Measurements from ENCODE around the gene NOVA2.

The NOVA2 gene

DNA sequence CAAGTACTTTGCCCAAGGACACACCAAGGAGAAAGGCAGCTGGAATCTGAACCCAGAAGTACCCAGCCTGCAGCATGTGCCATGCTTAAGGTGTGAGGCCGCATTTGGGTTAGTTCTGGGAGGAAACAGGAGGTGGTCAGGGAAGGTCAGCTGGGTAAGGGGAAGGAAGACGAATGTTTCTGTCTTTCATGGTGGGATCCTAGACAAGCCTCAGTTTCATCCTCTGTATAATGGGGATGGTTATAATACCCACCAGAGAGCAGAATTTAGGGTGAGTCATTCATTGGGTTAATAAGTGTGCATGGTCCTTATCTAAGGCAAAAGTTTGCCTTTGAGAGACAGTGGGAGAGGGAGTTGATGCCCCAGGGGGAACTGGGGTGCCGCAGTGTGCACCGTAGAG lies 25.2 kb upstream of the NOVA2 start:
- no peak overlapping the region for H3K27ac ChIP-seq
- H3K4me2 ChIP-seq, result no peak overlapping the region
- H4K20me1 ChIP-seq (ENCODE audit: insufficient read depth), result no peaks in the 10 kb centered on the region
- no peak for TF ChIP-seq CTCF (conservative IDR thresholded peaks at IDR 0.05; ENCODE audit: low read depth, low read length)
- no peak overlapping the region for H2AFZ ChIP-seq (ENCODE audit: low read depth)
- no peaks in the 10 kb centered on the region for H3K27me3 ChIP-seq (ENCODE audit: insufficient read depth, low read depth)
- H3K79me2 ChIP-seq (ENCODE audit: insufficient read depth, low read depth), result peaks cover 6% of the 10 kb centered on the region; the same call in 1 of the 2 replicates
- H3K9ac ChIP-seq, result no peak overlapping the region
- H3K4me1 ChIP-seq (ENCODE audit: low read depth, poor library complexity, severe bottlenecking), result peaks cover 6% of the 10 kb centered on the region
- H3K36me3 ChIP-seq (ENCODE audit: insufficient read depth), result no peaks in the 10 kb centered on the region
- H3K4me3 ChIP-seq (IDR thresholded peaks at IDR 0.05; ENCODE audit: insufficient read depth, low read depth, low read length), result no peak overlapping the region

- Histone ChIP-seq H3K4me2 (no peak overlapping the region), H3K27me3 (ENCODE audit: insufficient read depth, low read depth) (no peaks in the 10 kb centered on the region), H4K20me1 (ENCODE audit: insufficient read depth) (no peaks in the 10 kb centered on the region), H3K4me1 (ENCODE audit: low read depth, poor library complexity, severe bottlenecking) (peaks cover 6% of the 10 kb centered on the region), H3K9ac (no peak overlapping the region), H3K4me3 (IDR thresholded peaks at IDR 0.05; ENCODE audit: insufficient read depth, low read depth, low read length) (no peak overlapping the region), H3K36me3 (ENCODE audit: insufficient read depth) (no peaks in the 10 kb centered on the region), H3K27ac (no peak overlapping the region), H3K79me2 (ENCODE audit: insufficient read depth, low read depth) (peaks cover 6% of the 10 kb centered on the region; the same call in 1 of the 2 replicates), H2AFZ (ENCODE audit: low read depth) (no peak overlapping the region)
- TF ChIP-seq CTCF (conservative IDR thresholded peaks at IDR 0.05; ENCODE audit: low read depth, low read length), result no peak
These were observed 23.3 kb upstream of the NOVA2 start for GRCh38 chr19:45996933-45997332.

GRCh38 chr19:45995715-45996385 lies 22.2 kb upstream of the NOVA2 start:
- TF ChIP-seq CTCF (conservative IDR thresholded peaks at IDR 0.05; ENCODE audit: low read depth, low read length), result no peak
- Histone ChIP-seq H4K20me1 (ENCODE audit: insufficient read depth) (no peaks in the 10 kb centered on the region), H3K36me3 (ENCODE audit: insufficient read depth) (no peaks in the 10 kb centered on the region), H3K4me2 (peak overlapping the region; percentile 93), H3K9ac (peak overlapping the region; percentile 55; the same call in 1 of the 2 replicates), H3K27ac (no peak overlapping the region), H3K27me3 (ENCODE audit: insufficient read depth, low read depth) (no peaks in the 10 kb centered on the region), H3K4me3 (IDR thresholded peaks at IDR 0.05; ENCODE audit: insufficient read depth, low read depth, low read length) (peak overlapping the region; percentile 42), H3K4me1 (ENCODE audit: low read depth, poor library complexity, severe bottlenecking) (peaks cover 6% of the 10 kb centered on the region), H3K79me2 (ENCODE audit: insufficient read depth, low read depth) (peaks cover 6% of the 10 kb centered on the region; the same call in 1 of the 2 replicates), H2AFZ (ENCODE audit: low read depth) (peak overlapping the region; percentile 72)

- TF ChIP-seq CTCF (conservative IDR thresholded peaks at IDR 0.05; ENCODE audit: low read depth, low read length), result no peak
- H3K36me3 ChIP-seq (ENCODE audit: insufficient read depth), result no peaks in the 10 kb centered on the region
- H4K20me1 ChIP-seq (ENCODE audit: insufficient read depth), result no peaks in the 10 kb centered on the region
- peak within 1 kb of the TSS; percentile 42 for H3K4me3 ChIP-seq (IDR thresholded peaks at IDR 0.05; ENCODE audit: insufficient read depth, low read depth, low read length)
- H2AFZ ChIP-seq (ENCODE audit: low read depth), result peak within 1 kb of the TSS; percentile 77
- H3K9ac ChIP-seq, result peak within 1 kb of the TSS; percentile 55; the same call in 1 of the 2 replicates
- H3K79me2 ChIP-seq (ENCODE audit: insufficient read depth, low read depth), result peaks cover 6% of the 10 kb centered on the region; the same call in 1 of the 2 replicates
- H3K27me3 ChIP-seq (ENCODE audit: insufficient read depth, low read depth), result no peaks in the 10 kb centered on the region; the same call in 1 of the 2 replicates
- no peak within 1 kb of the TSS for H3K27ac ChIP-seq
- peaks cover 6% of the 10 kb centered on the region for H3K4me1 ChIP-seq (ENCODE audit: low read depth, poor library complexity, severe bottlenecking)
- H3K4me2 ChIP-seq, result peak within 1 kb of the TSS; percentile 93
These were observed 21.5 kb upstream of the NOVA2 start, which contains the start of gene CCDC61 for GRCh38 chr19:45994998-45995714. Gene CCDC61 (plus strand): TSS chr19:45995467. CDS start chr19:46003019, 7,552 bp downstream.
